Trophoblast cell (in vitro differentiated cells and primary cell): ENCODE measurements around the gene CALML3.

Experiments
- DNase-seq, 2 donors: peaks; one replicate each; pipeline ENCODE4 v3.0.0-alpha.2; 2016
- H2AFZ ChIP-seq: 2 replicates; pipeline ENCODE4 v1.6.1; 2013; ENCODE audit warnings: low read length, moderate library complexity, mild to moderate bottlenecking; ENCODE audit not compliant: insufficient read depth, poor library complexity
- H2AK5ac ChIP-seq: 2 replicates; pipeline ENCODE4 v1.6.1; 2013; ENCODE audit warnings: mild to moderate bottlenecking, low read length
- H2BK120ac ChIP-seq: 2 replicates; pipeline ENCODE4 v1.6.1; 2013; ENCODE audit warnings: low read length, mild to moderate bottlenecking, moderate library complexity; ENCODE audit not compliant: insufficient read depth, poor library complexity
- H2BK12ac ChIP-seq: 2 replicates; pipeline ENCODE4 v1.6.1; 2013; ENCODE audit warnings: mild to moderate bottlenecking, low read length, moderate library complexity
- H2BK5ac ChIP-seq: 2 replicates; pipeline ENCODE4 v1.6.1; 2013; ENCODE audit warnings: low read length, low read depth, moderate library complexity, mild to moderate bottlenecking; ENCODE audit not compliant: poor library complexity
- H3K14ac ChIP-seq: 2 replicates; pipeline ENCODE4 v1.6.1; 2013; ENCODE audit warnings: mild to moderate bottlenecking, low read length
- H3K18ac ChIP-seq: 2 replicates; pipeline ENCODE4 v1.6.1; 2013; ENCODE audit warnings: mild to moderate bottlenecking, low read length
- H3K23ac ChIP-seq: 2 replicates; pipeline ENCODE4 v1.6.1; 2013; ENCODE audit warnings: low read length
- H3K27ac ChIP-seq: 2 replicates; pipeline ENCODE4 v1.5.1; 2013; ENCODE audit warnings: low read depth, mild to moderate bottlenecking, inconsistent platforms, low read length, moderate library complexity
- H3K27me3 ChIP-seq: 2 replicates; pipeline ENCODE4 v1.6.1; 2013; ENCODE audit warnings: inconsistent platforms, mild to moderate bottlenecking, low read length, moderate library complexity; ENCODE audit not compliant: insufficient read depth
- H3K36me3 ChIP-seq, 2 experiments: 1 replicate in 1 of 2; 2 replicates in 1 of 2; pipeline ENCODE4 v1.6.1; 2013; ENCODE audit warnings: low read length in 2 of 2, mild to moderate bottlenecking in 2 of 2, moderate library complexity in 1 of 2; ENCODE audit not compliant: insufficient read depth in 2 of 2, control insufficient read depth in 1 of 2
- H3K4ac ChIP-seq: 2 replicates; pipeline ENCODE4 v1.6.1; 2013; ENCODE audit warnings: low read depth, mild to moderate bottlenecking, low read length, moderate library complexity
- H3K4me1 ChIP-seq, 2 experiments: 1 replicate in 1 of 2; 2 replicates in 1 of 2; pipeline ENCODE4 v1.6.1; 2013; ENCODE audit warnings: low read length in 2 of 2, mild to moderate bottlenecking in 2 of 2, moderate library complexity in 1 of 2; ENCODE audit not compliant: insufficient read depth in 2 of 2, control insufficient read depth in 1 of 2
- H3K4me2 ChIP-seq: 2 replicates; pipeline ENCODE4 v1.6.1; 2013; ENCODE audit warnings: inconsistent platforms, mild to moderate bottlenecking, low read length, moderate library complexity
- H3K4me3 ChIP-seq: 2 replicates; pipeline ENCODE4 v1.5.1; 2013; ENCODE audit warnings: mild to moderate bottlenecking, low read depth, low read length, inconsistent platforms
- H3K79me1 ChIP-seq: one replicate; pipeline ENCODE4 v1.6.1; 2013; ENCODE audit warnings: low read length
- H3K79me2 ChIP-seq: 2 replicates; pipeline ENCODE4 v1.6.1; 2013; ENCODE audit warnings: low read length, mild to moderate bottlenecking; ENCODE audit not compliant: control insufficient read depth, insufficient read depth, poor library complexity
- H3K9ac ChIP-seq: 2 replicates; pipeline ENCODE4 v1.6.1; 2013; ENCODE audit warnings: mild to moderate bottlenecking, low read length
- H3K9me3 ChIP-seq: 2 replicates; pipeline ENCODE4 v1.6.1; 2013; ENCODE audit warnings: low read depth, mild to moderate bottlenecking, control low read depth, inconsistent platforms, low read length; ENCODE audit not compliant: insufficient read depth
- H4K12ac ChIP-seq: 2 replicates; pipeline ENCODE4 v1.6.1; 2013; ENCODE audit warnings: low read depth, mild to moderate bottlenecking, low read length, moderate library complexity
- H4K8ac ChIP-seq: 2 replicates; pipeline ENCODE4 v1.6.1; 2013; ENCODE audit warnings: low read depth, mild to moderate bottlenecking, low read length, moderate library complexity
- H4K91ac ChIP-seq: one replicate; pipeline ENCODE4 v1.6.1; 2013; ENCODE audit warnings: low read depth, mild to moderate bottlenecking, low read length, moderate library complexity
- WGBS: extraction: QIAGEN DNeasy Blood & Tissue Kit; methylation state at CpG from one replicate; pipeline ENCODE4 v1.1.7; 2013; ENCODE audit warnings: missing lambda C conversion rate; ENCODE audit not compliant: insufficient read length, insufficient coverage; ENCODE audit errors: extremely low coverage; 5-methylcytosine and 5-hydroxymethylcytosine counted together

The CALML3 gene

DNA sequence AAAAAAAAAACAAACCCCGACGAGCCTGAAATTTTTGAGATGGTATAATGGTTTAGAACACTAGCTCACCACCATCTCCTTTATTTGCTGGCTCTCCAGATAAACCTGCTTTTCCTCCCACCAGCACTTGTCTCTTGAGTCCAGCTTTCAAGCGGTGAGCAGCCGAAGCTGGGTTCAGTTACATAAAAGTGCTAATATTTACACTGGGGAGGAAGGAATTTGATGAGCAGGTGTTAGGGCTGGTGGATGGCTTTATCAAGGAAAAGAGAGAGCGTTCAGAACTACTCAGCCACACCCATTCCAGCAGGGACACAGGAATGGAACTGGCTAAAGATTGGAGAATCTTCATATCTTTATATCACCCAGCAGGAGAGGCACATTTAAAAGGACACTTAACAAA lies 6.6 kb upstream of the CALML3 start:
- Histone ChIP-seq H3K36me3 (no peaks in the 10 kb centered on the region), H3K9ac (no peak overlapping the region), H3K4me1 (peaks cover 3 to 11% of the 10 kb centered on the region in 2 experiments), H3K27me3 (no peaks in the 10 kb centered on the region), H3K79me1 (peaks cover under 1% of the 10 kb centered on the region), H3K14ac (no peak overlapping the region), H3K4ac (no peak overlapping the region), H2BK120ac (no peak overlapping the region), H4K12ac (no peak overlapping the region), H4K91ac (no peak overlapping the region), H3K79me2 (no peaks in the 10 kb centered on the region), H3K23ac (no peak overlapping the region), H3K4me2 (no peak overlapping the region), H2AFZ (no peak overlapping the region), H2BK12ac (no peak overlapping the region), H2AK5ac (no peak overlapping the region), H3K27ac (no peak overlapping the region), H3K18ac (no peak overlapping the region), H4K8ac (no peak overlapping the region), H3K9me3 (no peaks in the 10 kb centered on the region), H2BK5ac (no peak overlapping the region), H3K4me3 (no peak overlapping the region)
- peak in 1 of 2 donors; percentile 33 for DNase-seq
- WGBS, result no CpG with 5 or more reads among the region's 5 CpGs

DNA sequence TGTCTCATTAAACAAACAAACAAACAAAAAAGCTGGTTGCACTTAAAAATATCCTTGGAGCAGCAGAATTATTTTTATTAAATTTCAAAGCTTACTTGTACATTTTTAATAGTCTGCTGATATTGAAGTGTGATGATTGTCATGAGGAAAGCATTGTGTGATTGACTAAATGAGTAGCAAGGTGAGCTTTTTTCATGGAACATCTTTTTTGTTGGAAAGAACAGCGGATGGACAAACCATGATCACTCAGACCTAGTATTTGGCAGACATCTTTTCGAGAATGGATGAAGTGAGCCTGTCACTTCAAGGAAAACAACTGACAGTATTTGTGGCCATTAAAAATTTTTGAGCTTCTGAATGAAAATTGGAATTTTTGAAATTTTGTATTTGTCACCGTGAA lies 5.7 kb upstream of the CALML3 start:
- no peak for DNase-seq
- Histone ChIP-seq H2AK5ac (no peak overlapping the region), H4K12ac (no peak overlapping the region), H2AFZ (no peak overlapping the region), H3K27me3 (no peaks in the 10 kb centered on the region), H4K91ac (no peak overlapping the region), H3K18ac (no peak overlapping the region), H3K4ac (no peak overlapping the region), H3K79me1 (no peaks in the 10 kb centered on the region), H3K9me3 (no peaks in the 10 kb centered on the region), H2BK120ac (no peak overlapping the region), H3K14ac (no peak overlapping the region), H3K4me3 (no peak overlapping the region), H3K23ac (no peak overlapping the region), H4K8ac (no peak overlapping the region), H3K79me2 (no peaks in the 10 kb centered on the region), H3K36me3 (no peaks in the 10 kb centered on the region), H3K9ac (no peak overlapping the region), H2BK5ac (no peak overlapping the region), H3K4me2 (no peak overlapping the region), H3K4me1 (peaks cover 3 to 9% of the 10 kb centered on the region in 2 experiments), H2BK12ac (no peak overlapping the region), H3K27ac (no peak overlapping the region)
- WGBS, result no CpG with 5 or more reads among the region's 3 CpGs

DNA sequence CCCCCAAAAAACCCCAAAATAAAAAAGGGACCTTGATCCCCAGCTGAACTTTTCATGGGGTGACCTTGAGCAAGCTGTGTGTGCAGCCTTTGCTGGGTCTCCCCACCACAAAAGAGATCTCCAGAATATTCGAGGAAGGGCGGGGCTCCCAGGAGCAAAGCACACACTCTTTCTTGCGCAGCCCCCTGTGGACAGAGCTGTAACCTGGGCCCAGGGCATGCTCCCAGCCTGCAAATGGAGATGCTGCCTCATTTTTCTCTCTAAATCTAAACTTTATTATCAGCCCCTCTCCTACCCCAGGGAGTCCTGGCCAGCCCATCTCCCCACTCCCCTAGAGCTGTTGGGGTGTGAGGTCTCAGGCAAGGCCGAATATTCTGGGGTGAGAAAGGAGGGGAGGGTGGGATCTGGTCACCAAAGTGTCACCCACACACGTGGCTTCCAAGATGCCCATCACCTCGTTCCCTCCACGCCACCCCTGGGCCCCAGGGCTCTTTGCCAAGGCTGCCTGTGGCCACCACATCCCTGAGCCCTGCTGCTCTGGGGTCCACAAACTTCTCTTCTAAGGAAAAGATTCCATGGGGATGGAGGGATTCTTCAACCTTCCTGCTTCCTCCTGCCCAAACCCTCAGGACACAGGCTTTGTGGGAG lies 1.7 kb upstream of the CALML3 start:
- Histone ChIP-seq H3K27me3 (no peaks in the 10 kb centered on the region), H3K4me3 (no peak overlapping the region)
- WGBS, result no CpG with 5 or more reads among the region's 7 CpGs

DNA sequence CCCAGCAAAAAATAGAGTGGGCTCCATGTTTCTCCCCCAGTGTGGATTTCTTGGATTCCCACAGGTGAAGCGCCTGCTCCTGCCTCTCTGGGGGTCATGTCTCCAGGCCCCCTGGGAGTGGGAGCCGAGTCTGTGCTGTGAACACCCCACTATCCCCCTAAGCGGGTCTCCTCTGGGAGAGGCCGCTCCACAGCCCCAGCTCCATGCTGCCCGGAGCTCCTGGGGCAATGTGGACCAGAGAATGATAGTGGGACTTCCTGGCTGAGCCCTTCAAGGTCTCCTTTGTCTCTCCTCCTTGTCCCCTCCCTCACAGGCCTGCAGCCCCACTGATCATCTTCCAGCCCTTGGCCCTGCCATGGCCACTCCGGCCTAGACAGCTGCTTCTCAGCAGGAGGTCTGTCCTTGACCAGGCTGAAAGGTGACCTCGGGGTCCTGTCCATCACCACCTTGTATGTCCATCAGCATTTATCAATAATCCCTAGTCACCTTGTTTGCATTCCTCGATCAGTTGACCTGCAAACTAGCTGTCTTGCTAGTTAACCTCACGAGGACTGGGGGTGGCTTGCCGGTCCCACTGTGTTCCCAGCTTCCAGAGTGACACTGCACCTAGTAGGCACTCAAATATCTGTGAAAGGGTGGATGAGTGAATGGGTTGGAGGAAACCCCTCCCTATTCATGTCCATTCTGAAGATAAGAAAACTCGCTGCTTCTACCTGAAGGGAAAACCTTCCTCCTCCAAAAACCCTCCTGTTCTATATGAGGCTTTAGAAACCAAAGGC lies 776 bp upstream of the CALML3 start:
- no peak overlapping the region for H3K14ac ChIP-seq
- WGBS, result no CpG with 5 or more reads among the region's 11 CpGs

More for the DNA sequence above, 1.7 kb upstream of the CALML3 start:
- H3K4ac ChIP-seq, result no peak overlapping the region
- H3K18ac ChIP-seq, result no peak overlapping the region
- H2AK5ac ChIP-seq, result no peak overlapping the region
- no peak overlapping the region for H4K8ac ChIP-seq
- H3K23ac ChIP-seq, result no peak overlapping the region
- H3K4me2 ChIP-seq, result no peak overlapping the region
- peaks cover 7% of the 10 kb centered on the region for H3K79me1 ChIP-seq
- no peaks in the 10 kb centered on the region for H3K79me2 ChIP-seq
- no peak overlapping the region for H2BK12ac ChIP-seq
- H2AFZ ChIP-seq, result no peak overlapping the region
- no peak overlapping the region for H3K27ac ChIP-seq
- peak overlapping the region; percentile 2 for H2BK120ac ChIP-seq
- H3K36me3 ChIP-seq, result no peaks in the 10 kb centered on the region
- H2BK5ac ChIP-seq, result no peak overlapping the region
- no peak overlapping the region for H4K91ac ChIP-seq
- H3K4me1 ChIP-seq, result no peaks in the 10 kb centered on the region
- H3K9me3 ChIP-seq, result peaks cover 4% of the 10 kb centered on the region
- H4K12ac ChIP-seq, result no peak overlapping the region
- no peak overlapping the region for H3K14ac ChIP-seq
- DNase-seq, result no peak
- H3K9ac ChIP-seq, result no peak overlapping the region

More for the DNA sequence above, 776 bp upstream of the CALML3 start:
- Histone ChIP-seq H3K4me3 (no peak overlapping the region), H2BK12ac (peak overlapping the region; percentile 51), H4K91ac (peak overlapping the region; percentile 31), H3K27ac (no peak overlapping the region), H3K4me2 (no peak overlapping the region), H3K9me3 (peaks cover 4% of the 10 kb centered on the region), H2BK120ac (no peak overlapping the region), H4K12ac (no peak overlapping the region), H3K23ac (no peak overlapping the region), H3K18ac (no peak overlapping the region), H4K8ac (peak overlapping the region; percentile 3), H2AK5ac (no peak overlapping the region), H3K9ac (no peak overlapping the region), H3K36me3 (no peaks in the 10 kb centered on the region), H3K4me1 (peaks cover 4 to 5% of the 10 kb centered on the region in 2 experiments), H3K4ac (no peak overlapping the region), H3K27me3 (no peaks in the 10 kb centered on the region), H3K79me1 (peaks cover 10% of the 10 kb centered on the region), H2AFZ (no peak overlapping the region), H3K79me2 (peaks cover 3% of the 10 kb centered on the region), H2BK5ac (peak overlapping the region; percentile 28)
- no peak for DNase-seq
